HepG2 (cell line): ENCODE results near the gene FAM222B. TPM values are rescaled to one million over a fixed set of nuclear protein-coding genes. Genes with fewer than 3 reads are reported as not detected.
A peak's percentile ranks its signal among the peaks of the same experiment; 100 is the strongest.

Source experiments
- FOSL2 ChIP-seq: sonication (generic); formaldehyde crosslinking; IDR thresholded peaks from 2 replicates; pipeline ENCODE4 v1.4.0; 2020; ENCODE audit warnings: missing genetic modification reagents
- GPN1 ChIP-seq: sonication (generic); formaldehyde crosslinking; IDR thresholded peaks from 2 replicates; pipeline ENCODE4 v1.5.1; 2020; ENCODE audit warnings: missing genetic modification reagents, borderline replicate concordance
- HMG20B ChIP-seq: conservative IDR thresholded peaks from 2 replicates; pipeline ENCODE4 v1.6.1; 2016; ENCODE audit warnings: missing genetic modification reagents, missing compliant biosample characterization
- KDM5B ChIP-seq: sonication (generic); formaldehyde crosslinking; IDR thresholded peaks from 2 replicates; pipeline ENCODE4 v1.4.0; 2020; ENCODE audit warnings: missing genetic modification reagents, mild to moderate bottlenecking, borderline replicate concordance
- KLF6 ChIP-seq: IDR thresholded peaks from 2 replicates; pipeline ENCODE4 v1.8.0; 2016; ENCODE audit warnings: missing biosample characterization, missing genetic modification reagents
- KMT2B ChIP-seq: IDR thresholded peaks from 2 replicates; pipeline ENCODE4 v1.6.1; 2016; ENCODE audit warnings: missing genetic modification reagents, missing compliant biosample characterization
- MEF2D ChIP-seq: sonication (generic); formaldehyde crosslinking; IDR thresholded peaks from 2 replicates; pipeline ENCODE4 v1.5.1; 2020; ENCODE audit warnings: mild to moderate bottlenecking, missing genetic modification reagents
- NCOA5 ChIP-seq: sonication (generic); formaldehyde crosslinking; IDR thresholded peaks from 2 replicates; pipeline ENCODE4 v1.4.0; 2020; ENCODE audit warnings: missing genetic modification reagents
- NFYC ChIP-seq: IDR thresholded peaks from 2 replicates; pipeline ENCODE4 v1.6.1; 2016; ENCODE audit warnings: missing genetic modification reagents, missing compliant biosample characterization
- NRL ChIP-seq: sonication (generic); formaldehyde crosslinking; IDR thresholded peaks from 2 replicates; pipeline ENCODE4 v1.5.0; 2020; ENCODE audit warnings: missing genetic modification reagents, mild to moderate bottlenecking, moderate library complexity, borderline replicate concordance
- PITX1 ChIP-seq: sonication (generic); formaldehyde crosslinking; IDR thresholded peaks from 2 replicates; pipeline ENCODE4 v1.5.1; 2020; ENCODE audit warnings: mild to moderate bottlenecking, missing genetic modification reagents
- TAF15 ChIP-seq: fragments of 200-400 bp; formaldehyde crosslinking; IDR thresholded peaks from one replicate; pipeline ENCODE4 v1.6.1; 2018; ENCODE audit warnings: mild to moderate bottlenecking, low read depth, low read length; ENCODE audit not compliant: poor library complexity, severe bottlenecking
- ZBTB34 ChIP-seq: sonication (generic); formaldehyde crosslinking; IDR thresholded peaks from 2 replicates; pipeline ENCODE4 v1.8.0; 2022; ENCODE audit warnings: mild to moderate bottlenecking, missing genetic modification reagents
- ZBTB43 ChIP-seq: sonication (generic); formaldehyde crosslinking; conservative IDR thresholded peaks from 2 replicates; pipeline ENCODE4 v1.4.0; 2020; ENCODE audit warnings: missing genetic modification reagents
- ZNF10 ChIP-seq: sonication (generic); formaldehyde crosslinking; IDR thresholded peaks from 2 replicates; pipeline ENCODE4 v1.4.0; 2020; ENCODE audit warnings: mild to moderate bottlenecking, low read depth, missing genetic modification reagents, borderline replicate concordance
- ZNF121 ChIP-seq: sonication (generic); formaldehyde crosslinking; IDR thresholded peaks from 2 replicates; pipeline ENCODE4 v1.5.0; 2020; ENCODE audit warnings: mild to moderate bottlenecking, missing genetic modification reagents
- ZNF282 ChIP-seq: fragments of 450-650 bp; IDR thresholded peaks from 2 replicates; pipeline ENCODE4 v1.6.1; 2018; ENCODE audit not compliant: partially characterized antibody
- ZNF652 ChIP-seq: IDR thresholded peaks from 2 replicates; pipeline ENCODE4 v1.6.1; 2016; ENCODE audit warnings: low read depth, borderline replicate concordance
- polyA plus RNA-seq, 8 experiments: library from polyadenylated mRNA; depleted of rRNA in 3 of 8; stranded (reverse) in 7 of 8; unstranded in 1 of 8; fragments of >200 nt; fragmentation: Illumina TruSeq in 4 of 8; extraction: Trizol in 4 of 8; gene quantifications; 2 replicates each; pipeline versions ENCODE4 v1.2.1 to v1.2.3, GENCODE V29; 2011 to 2016; ENCODE audit warnings: low read depth in 4 of 8, missing spikeins in 1 of 8, mixed read lengths in 1 of 8; ENCODE audit not compliant: insufficient read depth in 1 of 8
- total RNA-seq, 5 experiments: library from RNA; depleted of rRNA; stranded (reverse); fragments of >200 nt; fragmentation: Illumina TruSeq; extraction: Trizol; gene quantifications; 2 replicates each; pipeline ENCODE4 v1.2.3, GENCODE V29; 2016; ENCODE audit warnings: low read depth in 1 of 5
- TF ChIP-seq, protein P1 (sequence below): sonication (generic); formaldehyde crosslinking; IDR thresholded peaks from 2 replicates; pipeline ENCODE4 v1.4.0; 2020; ENCODE audit warnings: mild to moderate bottlenecking, missing genetic modification reagents
- TF ChIP-seq, protein P2 (sequence below): sonication (generic); formaldehyde crosslinking; IDR thresholded peaks from 2 replicates; pipeline ENCODE4 v1.8.1; 2023; ENCODE audit warnings: mild to moderate bottlenecking, moderate library complexity, missing genetic modification reagents
- TF ChIP-seq, protein P3 (sequence below), 2 experiments: sonication (generic) in 1 of 2; formaldehyde crosslinking in 1 of 2; IDR thresholded peaks; 2 replicates each; pipeline versions ENCODE4 v1.4.0 to v1.6.1; 2018 to 2020; ENCODE audit warnings: missing genetic modification reagents in 2 of 2, borderline replicate concordance in 1 of 2, low read depth in 1 of 2, mild to moderate bottlenecking in 1 of 2, missing biosample characterization in 1 of 2
- TF ChIP-seq, protein P4 (sequence below): sonication (generic); formaldehyde crosslinking; IDR thresholded peaks from 2 replicates; pipeline ENCODE4 v1.4.0; 2020; ENCODE audit warnings: missing genetic modification reagents, mild to moderate bottlenecking, borderline replicate concordance

Gene FAM222B
- total and polyA plus RNA-seq, 2 of the 13 experiments (the other 11 are each of a cell fraction or from before 2014, with no cell fraction given): 3.5 to 7.3 TPM

- TF ChIP-seq ZBTB43 (CRISPR knock-in tag) (no peak), ZNF121 (no peak), ZNF282 (no peak), KLF6 (CRISPR knock-in tag) (no peak), MEF2D (CRISPR knock-in tag) (no peak), NFYC (CRISPR knock-in tag) (no peak), FOSL2 (no peak), KMT2B (no peak; the same call in 1 of the 2 replicates), KDM5B (CRISPR knock-in tag) (no peak), HMG20B (CRISPR knock-in tag) (no peak), TAF15 (no peak), ZNF652 (no peak), ZBTB34 (no peak), PITX1 (no peak), GPN1 (CRISPR knock-in tag) (no peak), NRL (CRISPR knock-in tag) (0 out of 2 replicates have a peak, but pooled peaks have one; percentile 4), ZNF10 (no peak), NCOA5 (CRISPR knock-in tag) (no peak)
- TF ChIP-seq, protein P1, sequence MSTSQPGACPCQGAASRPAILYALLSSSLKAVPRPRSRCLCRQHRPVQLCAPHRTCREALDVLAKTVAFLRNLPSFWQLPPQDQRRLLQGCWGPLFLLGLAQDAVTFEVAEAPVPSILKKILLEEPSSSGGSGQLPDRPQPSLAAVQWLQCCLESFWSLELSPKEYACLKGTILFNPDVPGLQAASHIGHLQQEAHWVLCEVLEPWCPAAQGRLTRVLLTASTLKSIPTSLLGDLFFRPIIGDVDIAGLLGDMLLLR (CRISPR knock-in tag): no peak
- TF ChIP-seq, protein P2, sequence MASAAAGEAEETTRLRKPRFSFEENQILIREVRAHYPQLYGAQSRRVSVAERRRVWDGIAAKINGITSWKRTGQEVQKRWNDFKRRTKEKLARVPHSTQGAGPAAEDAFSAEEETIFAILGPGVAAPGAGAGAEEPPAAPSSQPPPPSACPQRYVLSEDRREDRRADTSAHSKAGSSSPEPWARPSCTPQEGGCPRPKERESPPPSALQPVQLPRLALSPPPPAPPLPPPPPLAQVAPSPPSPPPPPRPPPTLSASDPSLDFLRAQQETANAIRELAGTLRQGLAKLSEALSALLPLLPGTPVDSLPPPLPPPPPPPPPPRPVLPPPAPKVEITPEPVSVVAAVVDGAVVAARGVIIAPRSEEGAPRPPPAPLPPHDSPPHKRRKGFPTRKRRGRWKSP: no peak
- TF ChIP-seq, protein P3, sequence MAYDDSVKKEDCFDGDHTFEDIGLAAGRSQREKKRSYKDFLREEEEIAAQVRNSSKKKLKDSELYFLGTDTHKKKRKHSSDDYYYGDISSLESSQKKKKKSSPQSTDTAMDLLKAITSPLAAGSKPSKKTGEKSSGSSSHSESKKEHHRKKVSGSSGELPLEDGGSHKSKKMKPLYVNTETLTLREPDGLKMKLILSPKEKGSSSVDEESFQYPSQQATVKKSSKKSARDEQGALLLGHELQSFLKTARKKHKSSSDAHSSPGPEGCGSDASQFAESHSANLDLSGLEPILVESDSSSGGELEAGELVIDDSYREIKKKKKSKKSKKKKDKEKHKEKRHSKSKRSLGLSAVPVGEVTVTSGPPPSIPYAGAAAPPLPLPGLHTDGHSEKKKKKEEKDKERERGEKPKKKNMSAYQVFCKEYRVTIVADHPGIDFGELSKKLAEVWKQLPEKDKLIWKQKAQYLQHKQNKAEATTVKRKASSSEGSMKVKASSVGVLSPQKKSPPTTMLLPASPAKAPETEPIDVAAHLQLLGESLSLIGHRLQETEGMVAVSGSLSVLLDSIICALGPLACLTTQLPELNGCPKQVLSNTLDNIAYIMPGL (CRISPR knock-in tag; IDR thresholded peaks at IDR 0.05; ENCODE audit: borderline replicate concordance in 1 of 2, low read depth in 1 of 2): peak; percentile 8 to 35; a peak in 1 of 4 replicates
- TF ChIP-seq, protein P4, sequence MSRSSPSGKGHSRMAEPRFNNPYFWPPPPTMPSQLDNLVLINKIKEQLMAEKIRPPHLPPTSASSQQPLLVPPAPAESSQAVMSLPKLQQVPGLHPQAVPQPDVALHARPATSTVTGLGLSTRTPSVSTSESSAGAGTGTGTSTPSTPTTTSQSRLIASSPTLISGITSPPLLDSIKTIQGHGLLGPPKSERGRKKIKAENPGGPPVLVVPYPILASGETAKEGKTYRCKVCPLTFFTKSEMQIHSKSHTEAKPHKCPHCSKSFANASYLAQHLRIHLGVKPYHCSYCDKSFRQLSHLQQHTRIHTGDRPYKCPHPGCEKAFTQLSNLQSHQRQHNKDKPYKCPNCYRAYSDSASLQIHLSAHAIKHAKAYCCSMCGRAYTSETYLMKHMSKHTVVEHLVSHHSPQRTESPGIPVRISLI (CRISPR knock-in tag): no peak
These were observed 122.2 kb downstream of the FAM222B start (continued) for GRCh38 chr17:28720247-28720996.
